ENCODE results near the gene KIAA1191.

KIAA1191 gene

GRCh38 chr5:176356179-176356566 lies 5.4 kb downstream of the KIAA1191 start:
- Histone ChIP-seq H4K8ac (ENCODE audit: low read depth, low read length) (no peak overlapping the region), H2BK5ac (ENCODE audit: low read depth, low read length, poor library complexity) (no peak overlapping the region), H2AK5ac (ENCODE audit: low read length) (no peak overlapping the region), H3K23ac (ENCODE audit: low read length) (no peak overlapping the region), H3K9ac (ENCODE audit: low read length) (no peak overlapping the region), H3K18ac (ENCODE audit: low read length) (no peak overlapping the region), H3K36me3 (ENCODE audit: control insufficient read depth in 1 of 2, insufficient read depth in 2 of 2, low read length in 2 of 2) (peaks cover 27 to 38% of the 10 kb centered on the region in 2 experiments), H3K4ac (ENCODE audit: low read depth, low read length) (no peak overlapping the region), H4K12ac (ENCODE audit: low read depth, low read length) (no peak overlapping the region), H2BK120ac (ENCODE audit: insufficient read depth, low read length, poor library complexity) (no peak overlapping the region), H3K9me3 (ENCODE audit: insufficient read depth, low read depth, low read length) (peaks cover 2% of the 10 kb centered on the region), H3K14ac (ENCODE audit: low read length) (no peak overlapping the region), H2BK12ac (ENCODE audit: low read length) (no peak overlapping the region), H4K91ac (ENCODE audit: low read depth, low read length) (no peak overlapping the region), H3K4me1 (ENCODE audit: control insufficient read depth in 1 of 2, insufficient read depth in 2 of 2, low read length in 2 of 2) (peaks cover 0 to 3% of the 10 kb centered on the region in 2 experiments), H3K79me1 (ENCODE audit: low read length) (peaks cover 3% of the 10 kb centered on the region), H3K27ac (ENCODE audit: low read depth, low read length) (no peak overlapping the region), H3K27me3 (ENCODE audit: insufficient read depth, low read length) (no peaks in the 10 kb centered on the region), H2AFZ (ENCODE audit: insufficient read depth, low read length, poor library complexity) (no peak overlapping the region), H3K4me3 (ENCODE audit: low read depth, low read length) (no peak overlapping the region), H3K79me2 (ENCODE audit: control insufficient read depth, insufficient read depth, low read length, poor library complexity) (peaks cover 4% of the 10 kb centered on the region), H3K4me2 (ENCODE audit: low read length) (no peak overlapping the region)
- DNase-seq = no peak
- no CpG with 5 or more reads among the region's 3 CpGs for WGBS (ENCODE audit: extremely low coverage, insufficient coverage, insufficient read length)

- Histone ChIP-seq H3K4me2 (ENCODE audit: low read length) (no peak overlapping the region), H3K14ac (ENCODE audit: low read length) (no peak overlapping the region), H3K4me1 (ENCODE audit: control insufficient read depth in 1 of 2, insufficient read depth in 2 of 2, low read length in 2 of 2) (peaks cover 0 to 3% of the 10 kb centered on the region in 2 experiments), H3K27ac (ENCODE audit: low read depth, low read length) (no peak overlapping the region), H2AK5ac (ENCODE audit: low read length) (no peak overlapping the region), H3K27me3 (ENCODE audit: insufficient read depth, low read length) (no peaks in the 10 kb centered on the region), H3K9ac (ENCODE audit: low read length) (no peak overlapping the region), H3K36me3 (ENCODE audit: control insufficient read depth in 1 of 2, insufficient read depth in 2 of 2, low read length in 2 of 2) (peaks cover 28 to 42% of the 10 kb centered on the region in 2 experiments), H2BK5ac (ENCODE audit: low read depth, low read length, poor library complexity) (no peak overlapping the region), H3K9me3 (ENCODE audit: insufficient read depth, low read depth, low read length) (peaks cover 2% of the 10 kb centered on the region), H2BK120ac (ENCODE audit: insufficient read depth, low read length, poor library complexity) (no peak overlapping the region), H4K12ac (ENCODE audit: low read depth, low read length) (no peak overlapping the region), H3K4me3 (ENCODE audit: low read depth, low read length) (no peak overlapping the region), H4K8ac (ENCODE audit: low read depth, low read length) (no peak overlapping the region), H3K79me2 (ENCODE audit: control insufficient read depth, insufficient read depth, low read length, poor library complexity) (no peaks in the 10 kb centered on the region), H3K23ac (ENCODE audit: low read length) (no peak overlapping the region), H2AFZ (ENCODE audit: insufficient read depth, low read length, poor library complexity) (no peak overlapping the region), H3K18ac (ENCODE audit: low read length) (peak overlapping the region; percentile 6), H3K4ac (ENCODE audit: low read depth, low read length) (no peak overlapping the region), H2BK12ac (ENCODE audit: low read length) (no peak overlapping the region), H3K79me1 (ENCODE audit: low read length) (no peaks in the 10 kb centered on the region), H4K91ac (ENCODE audit: low read depth, low read length) (no peak overlapping the region)
- WGBS (ENCODE audit: extremely low coverage, insufficient coverage, insufficient read length) = no CpG with 5 or more reads among the region's 16 CpGs
- no peak for DNase-seq
Measured at GRCh38 chr5:176355400-176356178, 6.0 kb downstream of the KIAA1191 start.

- Histone ChIP-seq H4K8ac (ENCODE audit: low read depth, low read length) (no peak overlapping the region), H3K18ac (ENCODE audit: low read length) (no peak overlapping the region), H3K9ac (ENCODE audit: low read length) (no peak overlapping the region), H2AFZ (ENCODE audit: insufficient read depth, low read length, poor library complexity) (no peak overlapping the region), H3K4me1 (ENCODE audit: control insufficient read depth in 1 of 2, insufficient read depth in 2 of 2, low read length in 2 of 2) (peaks cover 0 to 3% of the 10 kb centered on the region in 2 experiments), H3K36me3 (ENCODE audit: control insufficient read depth in 1 of 2, insufficient read depth in 2 of 2, low read length in 2 of 2) (peaks cover 36 to 59% of the 10 kb centered on the region in 2 experiments), H3K27ac (ENCODE audit: low read depth, low read length) (no peak overlapping the region), H2BK5ac (ENCODE audit: low read depth, low read length, poor library complexity) (no peak overlapping the region), H3K23ac (ENCODE audit: low read length) (no peak overlapping the region), H2BK120ac (ENCODE audit: insufficient read depth, low read length, poor library complexity) (no peak overlapping the region), H3K4me2 (ENCODE audit: low read length) (no peak overlapping the region), H3K79me1 (ENCODE audit: low read length) (no peaks in the 10 kb centered on the region), H4K91ac (ENCODE audit: low read depth, low read length) (no peak overlapping the region), H4K12ac (ENCODE audit: low read depth, low read length) (no peak overlapping the region), H3K4me3 (ENCODE audit: low read depth, low read length) (no peak overlapping the region), H2AK5ac (ENCODE audit: low read length) (no peak overlapping the region), H3K27me3 (ENCODE audit: insufficient read depth, low read length) (no peaks in the 10 kb centered on the region), H3K79me2 (ENCODE audit: control insufficient read depth, insufficient read depth, low read length, poor library complexity) (no peaks in the 10 kb centered on the region), H3K4ac (ENCODE audit: low read depth, low read length) (no peak overlapping the region), H3K14ac (ENCODE audit: low read length) (no peak overlapping the region), H3K9me3 (ENCODE audit: insufficient read depth, low read depth, low read length) (peaks cover 2% of the 10 kb centered on the region), H2BK12ac (ENCODE audit: low read length) (no peak overlapping the region)
- DNase-seq = no peak
- WGBS (ENCODE audit: extremely low coverage, insufficient coverage, insufficient read length) = no CpG with 5 or more reads among the region's 4 CpGs
Measured at GRCh38 chr5:176353533-176353932, 8.0 kb downstream of the KIAA1191 start.

GRCh38 chr5:176352116-176352878 lies 9.3 kb downstream of the KIAA1191 start:
- H3K14ac ChIP-seq (ENCODE audit: low read length) = no peak overlapping the region
- peaks cover 42 to 67% of the 10 kb centered on the region in 2 experiments for H3K36me3 ChIP-seq (ENCODE audit: control insufficient read depth in 1 of 2, insufficient read depth in 2 of 2, low read length in 2 of 2)
- WGBS (ENCODE audit: extremely low coverage, insufficient coverage, insufficient read length) = no CpG with 5 or more reads among the region's 5 CpGs
- no peak overlapping the region for H3K27ac ChIP-seq (ENCODE audit: low read depth, low read length)
- H3K18ac ChIP-seq (ENCODE audit: low read length) = no peak overlapping the region
- no peak overlapping the region for H4K12ac ChIP-seq (ENCODE audit: low read depth, low read length)
- no peak overlapping the region for H2AK5ac ChIP-seq (ENCODE audit: low read length)
- no peaks in the 10 kb centered on the region for H3K79me1 ChIP-seq (ENCODE audit: low read length)
- DNase-seq = peak; percentile 87 to 96
- no peaks in the 10 kb centered on the region for H3K27me3 ChIP-seq (ENCODE audit: insufficient read depth, low read length)
- no peak overlapping the region for H3K4me3 ChIP-seq (ENCODE audit: low read depth, low read length)
- H3K4me2 ChIP-seq (ENCODE audit: low read length) = no peak overlapping the region
- H3K4ac ChIP-seq (ENCODE audit: low read depth, low read length) = no peak overlapping the region
- H3K9ac ChIP-seq (ENCODE audit: low read length) = no peak overlapping the region
- no peak overlapping the region for H4K8ac ChIP-seq (ENCODE audit: low read depth, low read length)
- no peak overlapping the region for H2BK12ac ChIP-seq (ENCODE audit: low read length)
- no peak overlapping the region for H2AFZ ChIP-seq (ENCODE audit: insufficient read depth, low read length, poor library complexity)
- H3K79me2 ChIP-seq (ENCODE audit: control insufficient read depth, insufficient read depth, low read length, poor library complexity) = no peaks in the 10 kb centered on the region
- no peak overlapping the region for H3K23ac ChIP-seq (ENCODE audit: low read length)
- no peak overlapping the region for H2BK5ac ChIP-seq (ENCODE audit: low read depth, low read length, poor library complexity)
- peaks cover 2% of the 10 kb centered on the region for H3K9me3 ChIP-seq (ENCODE audit: insufficient read depth, low read depth, low read length)
- no peak overlapping the region for H2BK120ac ChIP-seq (ENCODE audit: insufficient read depth, low read length, poor library complexity)
- no peak overlapping the region for H4K91ac ChIP-seq (ENCODE audit: low read depth, low read length)
- peaks cover 0 to 3% of the 10 kb centered on the region in 2 experiments for H3K4me1 ChIP-seq (ENCODE audit: control insufficient read depth in 1 of 2, insufficient read depth in 2 of 2, low read length in 2 of 2)

Data from trophoblast cell (in vitro differentiated cells and primary cell).